SKM-1 (cell line): ENCODE data around the gene CYBB.
"Not testable (repeated sequence)": the region's sequence is repeated elsewhere in the genome, so short reads cannot be mapped to it uniquely, and the experiment has no call there.

Source experiments
- DNase-seq: peaks from one replicate; lab custom pipeline; 2025; ENCODE audit not compliant: unreplicated experiment; lab: John Stamatoyannopoulos, UW

CYBB gene

DNA sequence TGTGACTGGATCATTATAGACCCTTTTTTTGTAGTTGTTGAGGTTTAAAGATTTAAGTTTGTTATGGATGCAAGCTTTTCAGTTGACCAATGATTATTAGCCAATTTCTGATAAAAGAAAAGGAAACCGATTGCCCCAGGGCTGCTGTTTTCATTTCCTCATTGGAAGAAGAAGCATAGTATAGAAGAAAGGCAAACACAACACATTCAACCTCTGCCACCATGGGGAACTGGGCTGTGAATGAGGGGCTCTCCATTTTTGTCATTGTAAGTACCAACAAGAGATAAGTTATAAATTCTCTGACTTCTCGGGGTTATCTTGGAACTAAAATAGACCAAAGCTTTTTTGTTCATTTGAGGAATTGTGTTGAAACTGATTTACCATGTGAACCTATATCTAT, at the start of gene CYBB:
CYBB (plus strand) TSS at position 203 of the 400 bp plus-strand sequence; CDS start at position 222, 19 bp downstream.
- no peak for DNase-seq

GRCh38 chrX:37745354-37745753, 34.5 kb upstream of the CYBB start:
- peak; percentile 29 for DNase-seq

DNA sequence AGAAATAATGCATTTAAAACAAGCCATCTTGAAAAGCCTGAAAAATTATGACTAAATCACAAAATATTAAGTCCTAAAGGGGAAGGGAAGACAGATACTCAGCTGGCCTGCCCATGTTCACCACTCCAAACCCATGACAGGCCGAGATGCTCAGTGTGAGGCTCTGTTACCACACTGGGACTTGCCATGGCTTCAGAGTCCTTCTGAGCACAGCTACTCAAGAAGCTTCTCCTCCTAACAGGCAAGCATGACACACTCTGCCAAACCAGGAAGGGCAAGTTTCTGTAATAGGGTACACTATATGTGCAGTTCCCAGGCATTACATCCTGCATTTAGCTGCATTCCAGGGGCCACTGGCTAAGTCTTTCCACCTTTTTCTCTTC, 34.0 kb upstream of the CYBB start:
- no peak for DNase-seq

- DNase-seq, result peak; percentile 79
Observed at GRCh38 chrX:37746218-37746941, 33.5 kb upstream of the CYBB start.

DNA sequence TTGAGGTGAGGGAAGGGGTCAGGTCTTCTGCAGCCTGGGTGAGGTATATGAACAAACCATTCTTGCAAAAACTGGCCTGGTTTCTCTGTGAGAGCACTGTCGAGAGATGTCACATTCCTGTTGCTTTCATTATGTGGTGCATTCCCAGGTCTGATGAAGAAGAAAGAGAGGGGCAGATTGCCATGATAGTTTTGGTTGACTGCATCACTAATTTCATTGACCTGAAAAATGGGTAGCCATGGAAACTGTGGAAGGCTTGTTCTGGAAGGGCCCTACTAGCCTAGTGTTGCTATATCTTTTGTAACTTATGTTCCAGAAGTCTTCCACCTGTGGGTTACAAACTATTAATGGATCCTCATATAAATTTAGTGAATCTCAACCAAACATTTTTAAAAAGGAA, 32.9 kb upstream of the CYBB start:
- DNase-seq, result no peak

- no peak for DNase-seq
Observed at GRCh38 chrX:37752281-37752680, 27.6 kb upstream of the CYBB start.

GRCh38 chrX:37752936-37753335, 26.9 kb upstream of the CYBB start:
- peak; percentile 61 for DNase-seq

GRCh38 chrX:37753384-37753783, 26.5 kb upstream of the CYBB start:
- peak; percentile 77 for DNase-seq

- DNase-seq, result no peak
Observed at GRCh38 chrX:37754516-37754915, 25.3 kb upstream of the CYBB start.

DNA sequence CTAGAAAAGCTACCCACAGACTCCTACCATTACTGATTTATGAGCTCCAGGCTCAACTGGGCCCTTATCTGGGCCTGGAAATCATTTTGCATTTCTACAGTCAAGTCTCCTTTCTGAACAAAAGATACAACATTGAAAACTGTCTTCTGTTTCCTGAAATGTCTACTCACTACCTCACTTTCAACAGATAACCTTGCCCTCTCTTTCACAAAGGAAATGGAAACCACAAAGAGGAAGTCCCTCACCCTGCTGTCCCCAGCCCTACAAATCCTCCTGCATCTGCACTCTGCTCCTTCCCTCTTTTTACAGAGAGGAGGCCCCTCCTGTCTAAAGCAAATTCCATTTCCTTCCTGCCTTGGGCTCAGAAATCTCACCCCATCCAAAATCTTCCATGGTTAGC, 24.8 kb upstream of the CYBB start:
- peak; percentile 62 for DNase-seq

- no peak for DNase-seq
Observed at GRCh38 chrX:37757082-37757481, 22.8 kb upstream of the CYBB start.

DNA sequence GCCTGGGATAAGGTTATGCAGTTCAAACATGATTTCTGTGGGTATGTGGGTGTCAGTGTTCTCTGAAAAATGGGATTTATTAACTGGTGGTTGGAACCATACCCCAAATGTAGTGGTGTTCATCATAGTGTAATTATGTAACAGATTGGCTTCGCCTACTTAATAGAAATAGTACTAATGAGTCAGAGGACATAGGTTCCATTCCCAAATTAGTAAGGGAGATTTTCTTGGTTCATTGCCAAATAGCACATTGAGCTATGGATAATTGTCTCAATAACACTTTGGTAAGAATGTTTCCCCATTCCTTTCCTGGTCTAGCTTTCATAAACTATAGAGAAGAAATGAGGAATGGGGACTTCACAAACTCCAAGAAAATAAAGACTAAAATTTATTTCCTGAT, 20.5 kb upstream of the CYBB start:
- DNase-seq, result no peak

GRCh38 chrX:37759878-37760418, 19.9 kb upstream of the CYBB start:
- DNase-seq, result no peak

- DNase-seq, result no peak
Observed at GRCh38 chrX:37763400-37763799, 16.5 kb upstream of the CYBB start.

GRCh38 chrX:37765507-37765906, 14.4 kb upstream of the CYBB start:
- no peak for DNase-seq

- DNase-seq, result peak; percentile 11
Observed at GRCh38 chrX:37767430-37767829, 12.4 kb upstream of the CYBB start.

DNA sequence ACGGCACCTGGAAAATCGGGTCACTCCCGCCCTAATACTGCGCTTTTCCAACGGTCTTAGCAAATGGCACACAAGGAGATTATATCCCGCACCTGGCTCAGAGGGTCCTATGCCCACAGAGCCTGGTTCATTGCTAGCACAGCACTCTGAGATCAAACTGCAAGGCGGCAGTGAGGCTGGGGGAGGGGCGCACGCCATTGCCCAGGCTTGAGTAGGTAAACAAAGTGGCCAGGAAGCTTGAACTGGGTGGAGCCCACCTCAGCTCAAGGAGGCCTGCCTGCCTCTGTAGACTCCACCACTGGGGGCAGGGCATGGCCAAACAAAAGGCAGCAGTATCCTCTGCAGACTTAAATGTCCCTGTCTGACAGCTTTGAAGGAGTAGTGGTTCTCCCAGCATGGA, 11.0 kb upstream of the CYBB start:
- not testable (repeated sequence) for DNase-seq

- no peak for DNase-seq
Observed at GRCh38 chrX:37776283-37776986, 3.4 kb upstream of the CYBB start.

DNA sequence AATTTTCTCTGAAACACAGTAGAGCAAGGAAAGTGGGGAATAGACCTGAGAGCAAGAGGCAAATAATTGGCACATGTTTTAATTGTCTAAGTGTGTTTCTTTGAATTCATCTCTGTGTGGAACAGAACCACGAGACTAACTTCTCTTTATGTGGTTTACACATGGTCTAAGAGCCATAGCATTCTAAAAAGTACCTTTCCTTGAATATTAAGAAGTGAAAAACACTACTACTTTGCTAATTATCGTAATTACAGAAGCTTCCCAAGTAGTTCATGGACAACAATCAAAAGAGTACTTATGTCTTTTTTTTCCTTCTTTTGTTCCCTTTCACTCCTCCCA, 2.9 kb upstream of the CYBB start:
- DNase-seq, result no peak

GRCh38 chrX:37781081-37781480, 1.2 kb downstream of the CYBB start:
- no peak for DNase-seq

GRCh38 chrX:37781814-37782213, 2.0 kb downstream of the CYBB start:
- no peak for DNase-seq

GRCh38 chrX:37782359-37782758, 2.5 kb downstream of the CYBB start:
- no peak for DNase-seq

DNA sequence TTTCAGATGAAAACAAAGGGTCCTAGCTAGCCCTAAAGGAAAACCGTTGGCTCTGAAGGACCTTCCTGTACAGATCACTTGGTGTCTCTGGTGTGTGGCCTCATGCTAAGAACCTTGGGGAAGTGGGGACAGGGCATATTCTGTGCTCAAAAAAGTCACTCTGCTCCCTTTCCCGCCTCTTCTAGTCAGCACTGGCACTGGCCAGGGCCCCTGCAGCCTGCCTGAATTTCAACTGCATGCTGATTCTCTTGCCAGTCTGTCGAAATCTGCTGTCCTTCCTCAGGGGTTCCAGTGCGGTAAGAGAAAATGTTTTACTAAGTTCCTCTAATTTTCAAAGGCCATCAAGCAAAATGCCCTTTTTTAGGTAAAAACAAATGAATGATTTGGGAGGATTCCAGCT, 3.4 kb downstream of the CYBB start:
- peak; percentile 44 for DNase-seq
